ENCODE results near the gene CDK6. TPM values are rescaled to one million over a fixed set of nuclear protein-coding genes. Genes with fewer than 3 reads are reported as not detected.
"Not testable (repeated sequence)": the region's sequence is repeated elsewhere in the genome, so short reads cannot be mapped to it uniquely, and the experiment has no call there.

Gene CDK6
- 51.0 TPM for polyA plus RNA-seq (ENCODE audit: insufficient read length)

- DNase-seq (ENCODE audit: low read depth), result no peak
These were observed at the start of gene CDK6 for GRCh38 chr7:92836489-92836999. CDK6 (minus strand) TSS chr7:92836573; CDS start chr7:92833323, 3,250 bp downstream.

GRCh38 chr7:92886039-92886438, 49.7 kb upstream of the CDK6 start:
- DNase-seq (ENCODE audit: low read depth), result not testable (repeated sequence)

GRCh38 chr7:92884218-92884617, 47.8 kb upstream of the CDK6 start:
- DNase-seq (ENCODE audit: low read depth), result no peak

- no peak for DNase-seq (ENCODE audit: low read depth)
These were observed 46.4 kb upstream of the CDK6 start for GRCh38 chr7:92882760-92883159.

GRCh38 chr7:92881091-92881485, 44.7 kb upstream of the CDK6 start:
- DNase-seq (ENCODE audit: low read depth), result no peak

GRCh38 chr7:92880212-92881090, 44.1 kb upstream of the CDK6 start:
- peak; percentile 2 for DNase-seq (ENCODE audit: low read depth)

GRCh38 chr7:92877367-92877766, 41.0 kb upstream of the CDK6 start:
- DNase-seq (ENCODE audit: low read depth), result no peak

GRCh38 chr7:92876836-92877235, 40.5 kb upstream of the CDK6 start:
- DNase-seq (ENCODE audit: low read depth), result no peak

- DNase-seq (ENCODE audit: low read depth), result no peak
These were observed 39.3 kb upstream of the CDK6 start for GRCh38 chr7:92875719-92876118.

GRCh38 chr7:92875173-92875572, 38.8 kb upstream of the CDK6 start:
- DNase-seq (ENCODE audit: low read depth), result no peak

- no peak for DNase-seq (ENCODE audit: low read depth)
These were observed 38.2 kb upstream of the CDK6 start for GRCh38 chr7:92874567-92874966.

GRCh38 chr7:92873776-92874175, 37.4 kb upstream of the CDK6 start:
- DNase-seq (ENCODE audit: low read depth), result no peak

GRCh38 chr7:92872701-92873100, 36.3 kb upstream of the CDK6 start:
- no peak for DNase-seq (ENCODE audit: low read depth)

GRCh38 chr7:92868683-92869293, 32.4 kb upstream of the CDK6 start:
- DNase-seq (ENCODE audit: low read depth), result no peak

- not testable (repeated sequence) for DNase-seq (ENCODE audit: low read depth)
These were observed 27.8 kb upstream of the CDK6 start for GRCh38 chr7:92864169-92864568.

GRCh38 chr7:92856436-92856835, 20.1 kb upstream of the CDK6 start:
- DNase-seq (ENCODE audit: low read depth), result no peak

GRCh38 chr7:92854501-92855238, 18.3 kb upstream of the CDK6 start:
- DNase-seq (ENCODE audit: low read depth), result no peak

- DNase-seq (ENCODE audit: low read depth), result no peak
These were observed 15.4 kb upstream of the CDK6 start for GRCh38 chr7:92851732-92852131.

- peak; percentile 56 for DNase-seq (ENCODE audit: low read depth)
These were observed 14.1 kb upstream of the CDK6 start for GRCh38 chr7:92850516-92850915.

GRCh38 chr7:92849322-92849721, 12.9 kb upstream of the CDK6 start:
- no peak for DNase-seq (ENCODE audit: low read depth)

- DNase-seq (ENCODE audit: low read depth), result no peak
These were observed 12.5 kb upstream of the CDK6 start for GRCh38 chr7:92848851-92849250.

GRCh38 chr7:92848441-92848840, 12.1 kb upstream of the CDK6 start:
- DNase-seq (ENCODE audit: low read depth), result no peak
